Activated naive CD4-positive, alpha-beta T cell treated with anti-CD3 and anti-CD28 coated beads, Interleukin-2, amount 50 U/mL, for 24 hours (primary cell): ENCODE data around the gene ELFN1.

Source experiments
- H3K27ac Mint-ChIP-seq: one replicate; pipeline ENCODE4 v1.8.0; 2021; ENCODE audit warnings: mild to moderate bottlenecking, mixed read lengths
- H3K27me3 Mint-ChIP-seq: one replicate; pipeline ENCODE4 v1.8.0; 2021; ENCODE audit warnings: mixed read lengths
- H3K36me3 Mint-ChIP-seq: one replicate; pipeline ENCODE4 v1.8.0; 2021; ENCODE audit warnings: mixed read lengths
- H3K4me1 Mint-ChIP-seq: one replicate; pipeline ENCODE4 v1.8.0; 2021; ENCODE audit warnings: mixed read lengths
- H3K4me3 Mint-ChIP-seq: one replicate; pipeline ENCODE4 v1.8.0; 2021; ENCODE audit warnings: mild to moderate bottlenecking, mixed read lengths
- H3K9me3 Mint-ChIP-seq: one replicate; pipeline ENCODE4 v1.8.0; 2021; ENCODE audit warnings: mixed read lengths

ELFN1 gene

DNA sequence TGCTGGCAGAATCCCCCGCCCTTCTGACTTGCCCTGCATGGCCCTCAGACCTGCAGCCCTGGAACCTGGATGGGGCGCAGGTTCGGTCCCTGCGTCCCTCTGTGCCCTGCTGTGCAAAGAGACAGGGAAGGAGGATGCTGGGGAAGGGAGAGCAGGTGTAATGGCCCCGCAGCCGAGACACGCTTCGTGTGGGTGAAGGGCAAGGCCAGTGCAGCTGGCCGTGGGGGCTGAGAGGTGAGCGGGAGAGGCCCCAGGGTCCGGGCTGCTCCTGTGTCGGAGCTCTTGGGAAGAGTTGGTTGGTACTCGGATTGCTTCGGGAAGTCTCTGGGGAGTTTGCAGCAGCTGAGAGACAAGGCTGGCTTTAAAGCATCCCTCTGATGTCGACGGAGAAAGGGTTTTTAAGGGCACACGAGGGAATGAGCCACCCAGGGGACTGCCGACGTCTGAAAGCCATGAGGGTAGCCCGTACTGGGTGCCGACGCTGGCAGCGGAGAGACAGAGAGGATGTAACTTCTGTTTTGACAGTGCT, 6.5 kb downstream of the ELFN1 start:
- Mint-ChIP-seq H3K9me3 (no peaks in the 10 kb centered on the region), H3K4me1 (no peaks in the 10 kb centered on the region), H3K27me3 (peaks cover 7% of the 10 kb centered on the region), H3K27ac (peak overlapping the region; percentile 30), H3K4me3 (no peak overlapping the region), H3K36me3 (no peaks in the 10 kb centered on the region)

- no peak overlapping the region for H3K4me3 Mint-ChIP-seq
- peaks cover 4% of the 10 kb centered on the region for H3K27me3 Mint-ChIP-seq
- H3K9me3 Mint-ChIP-seq: no peaks in the 10 kb centered on the region
- H3K36me3 Mint-ChIP-seq: no peaks in the 10 kb centered on the region
- H3K27ac Mint-ChIP-seq: no peak overlapping the region
- no peaks in the 10 kb centered on the region for H3K4me1 Mint-ChIP-seq
Measured at GRCh38 chr7:1677206-1678080, 7.4 kb downstream of the ELFN1 start.

DNA sequence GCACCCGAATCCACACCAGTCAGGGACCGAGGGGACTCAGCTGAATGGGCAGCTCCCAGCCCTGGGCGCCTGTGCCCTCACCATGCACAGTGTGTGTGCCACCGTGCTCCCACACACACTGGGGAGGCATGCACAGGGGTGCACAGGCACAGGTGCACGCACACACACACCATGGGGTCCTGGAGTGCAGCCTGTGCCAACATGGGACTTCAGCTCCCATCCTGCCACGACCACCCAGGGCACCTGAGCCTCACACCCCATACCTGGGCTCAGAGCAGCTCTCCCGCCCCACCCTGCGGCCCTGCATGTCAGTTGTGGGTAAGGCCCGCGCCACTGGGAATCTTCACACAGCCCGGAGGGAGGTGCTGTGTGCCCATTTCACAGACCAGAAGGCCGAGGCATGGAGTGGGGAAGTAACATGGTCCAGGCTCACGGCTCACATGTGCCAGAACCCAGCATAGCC, 8.0 kb downstream of the ELFN1 start:
- H3K27ac Mint-ChIP-seq: no peak overlapping the region

GRCh38 chr7:1678571-1679325, 8.7 kb downstream of the ELFN1 start:
- H3K27ac Mint-ChIP-seq: no peak overlapping the region
- H3K36me3 Mint-ChIP-seq: no peaks in the 10 kb centered on the region
- H3K27me3 Mint-ChIP-seq: peaks cover 1% of the 10 kb centered on the region
- H3K4me1 Mint-ChIP-seq: no peaks in the 10 kb centered on the region
- H3K4me3 Mint-ChIP-seq: no peak overlapping the region
- H3K9me3 Mint-ChIP-seq: no peaks in the 10 kb centered on the region

More for the DNA sequence above, 8.0 kb downstream of the ELFN1 start:
- H3K4me1 Mint-ChIP-seq: no peaks in the 10 kb centered on the region
- no peak overlapping the region for H3K4me3 Mint-ChIP-seq
- H3K27me3 Mint-ChIP-seq: peaks cover 1% of the 10 kb centered on the region
- H3K9me3 Mint-ChIP-seq: no peaks in the 10 kb centered on the region
- H3K36me3 Mint-ChIP-seq: no peaks in the 10 kb centered on the region

DNA sequence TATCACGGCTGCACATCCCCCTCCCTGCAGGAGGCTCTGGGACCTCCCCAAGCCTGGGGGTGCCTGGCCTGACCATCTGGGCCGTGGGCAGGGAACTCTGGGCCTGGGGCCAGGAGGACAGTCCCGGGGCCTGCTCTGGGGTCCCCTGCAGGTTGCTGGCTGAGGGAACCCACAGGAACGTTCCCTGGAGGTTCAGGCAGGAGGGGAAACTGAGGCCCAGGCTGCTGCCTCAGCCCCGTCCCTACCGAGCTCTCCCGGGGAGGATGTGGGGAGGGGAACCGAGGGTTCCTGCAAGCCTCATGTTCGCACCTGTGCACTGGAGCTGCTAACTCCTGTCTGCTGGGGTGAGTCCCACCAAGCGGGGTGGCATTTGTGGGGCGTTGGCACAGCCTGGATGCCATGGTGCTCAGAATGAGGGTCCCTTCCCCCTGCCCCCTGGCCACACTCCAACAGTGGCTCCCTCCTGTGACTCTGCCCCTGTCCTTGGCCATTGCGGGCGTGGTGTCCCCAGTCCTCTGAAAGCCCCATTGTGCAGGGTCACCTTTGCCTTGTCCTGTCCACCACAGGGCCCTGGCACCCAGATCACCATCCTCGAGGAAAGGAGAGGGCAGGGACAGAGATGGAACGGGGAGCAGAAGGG, 9.4 kb downstream of the ELFN1 start:
- H3K27me3 Mint-ChIP-seq: peaks cover 5% of the 10 kb centered on the region
- no peaks in the 10 kb centered on the region for H3K4me1 Mint-ChIP-seq
- H3K4me3 Mint-ChIP-seq: no peak overlapping the region
- H3K9me3 Mint-ChIP-seq: peaks cover 5% of the 10 kb centered on the region
- no peak overlapping the region for H3K27ac Mint-ChIP-seq
- H3K36me3 Mint-ChIP-seq: peaks cover 3% of the 10 kb centered on the region

GRCh38 chr7:1679966-1680730, 10.1 kb downstream of the ELFN1 start:
- Mint-ChIP-seq H3K4me3 (no peak overlapping the region), H3K27ac (no peak overlapping the region), H3K27me3 (peaks cover 5% of the 10 kb centered on the region)

GRCh38 chr7:1681581-1681980, 11.5 kb downstream of the ELFN1 start:
- H3K27ac Mint-ChIP-seq: no peak overlapping the region
- peaks cover 3% of the 10 kb centered on the region for H3K36me3 Mint-ChIP-seq
- H3K9me3 Mint-ChIP-seq: peaks cover 13% of the 10 kb centered on the region
- peaks cover 6% of the 10 kb centered on the region for H3K27me3 Mint-ChIP-seq
- H3K4me1 Mint-ChIP-seq: no peaks in the 10 kb centered on the region
- H3K4me3 Mint-ChIP-seq: no peak overlapping the region

More at GRCh38 chr7:1679966-1680730, 10.1 kb downstream of the ELFN1 start:
- peaks cover 3% of the 10 kb centered on the region for H3K36me3 Mint-ChIP-seq
- no peaks in the 10 kb centered on the region for H3K4me1 Mint-ChIP-seq
- peaks cover 9% of the 10 kb centered on the region for H3K9me3 Mint-ChIP-seq

DNA sequence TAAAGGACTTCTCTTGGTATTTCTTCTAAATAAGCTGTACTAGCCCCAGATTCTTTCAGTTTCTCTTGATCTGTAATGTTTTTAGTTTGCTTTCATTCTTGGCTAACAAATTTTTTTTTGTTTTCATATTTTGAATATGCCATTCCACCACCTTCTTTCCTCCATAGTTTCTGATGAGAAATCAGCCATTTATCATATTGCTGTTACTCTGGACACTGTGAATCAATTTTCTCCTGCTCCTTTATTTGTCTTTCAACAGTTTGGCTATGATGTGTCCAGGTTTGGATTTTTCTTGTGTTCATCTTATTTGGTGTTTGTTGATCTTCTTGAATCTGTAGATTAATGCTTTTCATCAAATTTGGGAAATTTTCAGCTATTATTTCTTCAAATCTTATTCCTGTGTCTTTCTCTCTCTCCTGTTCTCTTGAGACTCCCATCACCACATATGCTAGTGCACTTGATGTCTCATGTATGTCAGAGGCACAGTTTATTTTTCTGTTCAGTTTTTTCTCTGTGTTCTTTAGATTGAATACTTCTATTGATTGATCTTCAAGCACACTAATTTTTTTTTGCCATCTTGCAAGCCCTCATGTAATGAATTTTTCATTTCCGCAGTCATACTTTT, 15.0 kb downstream of the ELFN1 start:
- H3K4me1 Mint-ChIP-seq: no peaks in the 10 kb centered on the region
- peaks cover 13% of the 10 kb centered on the region for H3K27me3 Mint-ChIP-seq
- no peak overlapping the region for H3K4me3 Mint-ChIP-seq
- no peak overlapping the region for H3K27ac Mint-ChIP-seq
- peaks cover 3% of the 10 kb centered on the region for H3K36me3 Mint-ChIP-seq
- H3K9me3 Mint-ChIP-seq: peaks cover 23% of the 10 kb centered on the region

GRCh38 chr7:1688542-1688941, 18.5 kb downstream of the ELFN1 start:
- H3K36me3 Mint-ChIP-seq: peaks cover 3% of the 10 kb centered on the region
- no peaks in the 10 kb centered on the region for H3K4me1 Mint-ChIP-seq
- peaks cover 15% of the 10 kb centered on the region for H3K27me3 Mint-ChIP-seq
- H3K9me3 Mint-ChIP-seq: peaks cover 23% of the 10 kb centered on the region
- H3K4me3 Mint-ChIP-seq: no peak overlapping the region
- H3K27ac Mint-ChIP-seq: peak overlapping the region; percentile 25

- H3K4me3 Mint-ChIP-seq: no peak overlapping the region
- H3K27me3 Mint-ChIP-seq: peaks cover 12% of the 10 kb centered on the region
- H3K27ac Mint-ChIP-seq: no peak overlapping the region
- peaks cover 19% of the 10 kb centered on the region for H3K9me3 Mint-ChIP-seq
- no peaks in the 10 kb centered on the region for H3K4me1 Mint-ChIP-seq
- peaks cover under 1% of the 10 kb centered on the region for H3K36me3 Mint-ChIP-seq
Measured at GRCh38 chr7:1689311-1689710, 19.2 kb downstream of the ELFN1 start.

DNA sequence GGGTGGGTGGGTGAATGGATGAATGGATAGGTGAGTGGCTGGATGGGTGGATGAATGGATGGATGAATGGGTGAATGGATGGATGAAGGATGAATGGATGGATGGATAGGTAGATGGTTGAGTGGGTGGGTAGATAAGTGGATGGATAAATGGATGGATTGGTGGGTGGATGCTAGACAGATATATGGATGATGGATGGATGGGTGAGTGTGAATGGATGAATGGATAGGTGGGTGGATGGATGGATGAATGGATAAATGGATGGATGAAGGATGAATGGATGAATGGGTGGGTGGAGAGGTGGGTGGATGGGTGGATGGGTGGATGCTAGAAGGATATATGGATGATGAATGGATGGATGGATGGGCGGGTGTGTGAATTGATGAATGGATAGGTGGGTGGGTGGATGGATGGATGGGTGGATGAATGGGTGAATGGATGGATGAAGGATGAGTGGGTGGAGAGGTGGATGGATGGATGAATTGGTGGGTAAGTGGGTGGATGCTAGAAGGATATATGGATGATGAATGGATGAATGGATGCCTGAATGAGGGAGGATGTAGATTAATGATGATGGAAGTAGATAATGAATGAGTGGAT, 20.4 kb downstream of the ELFN1 start:
- Mint-ChIP-seq H3K27ac (no peak overlapping the region), H3K9me3 (peaks cover 10% of the 10 kb centered on the region), H3K4me3 (no peak overlapping the region), H3K27me3 (peaks cover 11% of the 10 kb centered on the region), H3K36me3 (no peaks in the 10 kb centered on the region), H3K4me1 (no peaks in the 10 kb centered on the region)

- Mint-ChIP-seq H3K9me3 (peaks cover 10% of the 10 kb centered on the region), H3K4me1 (no peaks in the 10 kb centered on the region), H3K27me3 (peaks cover 11% of the 10 kb centered on the region), H3K36me3 (no peaks in the 10 kb centered on the region), H3K4me3 (no peak overlapping the region), H3K27ac (no peak overlapping the region)
Measured at GRCh38 chr7:1691096-1691495, 21.0 kb downstream of the ELFN1 start.

DNA sequence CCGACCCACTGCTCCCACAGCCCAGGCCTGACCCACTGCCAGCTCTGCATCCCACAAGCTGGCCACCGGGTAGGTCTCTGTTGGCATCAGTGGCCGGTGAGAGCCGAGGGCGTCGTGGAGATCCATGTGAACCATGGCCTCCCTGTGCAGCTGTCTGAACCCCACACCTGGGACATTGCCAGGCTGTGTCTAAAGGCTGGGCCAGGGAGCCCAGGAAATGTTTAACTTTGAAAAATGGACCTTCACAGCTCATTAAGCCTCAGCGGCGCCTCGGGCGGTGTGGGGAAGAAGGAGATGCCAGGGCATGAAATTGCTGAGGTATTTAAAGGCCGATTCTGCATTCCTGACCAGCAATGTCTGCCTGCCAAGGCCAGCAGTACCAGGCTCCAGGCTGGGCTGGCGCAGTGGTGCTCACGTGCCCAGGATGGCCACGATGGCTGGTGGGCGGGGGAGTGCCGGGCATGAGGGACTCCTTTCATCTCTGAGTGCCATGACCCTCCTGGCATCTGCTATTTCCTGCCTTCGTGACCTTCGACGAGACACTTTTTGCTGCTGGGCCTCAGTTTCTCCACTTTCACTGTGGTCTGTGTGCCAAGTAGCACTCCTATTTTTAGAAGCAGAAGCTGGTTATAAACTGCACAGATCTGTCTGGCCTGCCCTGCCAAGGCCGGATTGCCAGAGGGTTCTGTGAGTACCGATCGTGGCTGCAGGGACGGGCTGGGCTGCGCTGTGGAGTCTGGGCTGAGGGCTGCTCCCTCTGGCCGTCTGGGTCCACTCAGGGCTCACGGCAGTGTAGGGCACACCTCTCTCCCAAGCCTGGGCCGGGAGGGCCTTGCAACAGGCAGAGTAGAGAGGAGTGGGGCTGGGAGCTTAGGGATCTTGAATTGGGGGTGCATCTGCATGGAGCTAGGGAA, 21.8 kb downstream of the ELFN1 start:
- Mint-ChIP-seq H3K36me3 (no peaks in the 10 kb centered on the region), H3K27me3 (peaks cover 10% of the 10 kb centered on the region), H3K4me3 (no peak overlapping the region), H3K27ac (no peak overlapping the region), H3K4me1 (no peaks in the 10 kb centered on the region), H3K9me3 (peaks cover 10% of the 10 kb centered on the region)
